Psoas muscle (tissue), 8 donors: ENCODE data around the gene CCDC172. TPM values are rescaled to one million over a fixed set of nuclear protein-coding genes. Genes with fewer than 3 reads are reported as not detected.

Source experiments
- ATAC-seq, 4 donors: fragments of 200-7000 bp; cut with Tn5 transposase; one replicate each; pipeline ENCODE4 v1.9.1; 2020; ENCODE audit warnings: moderate library complexity in 3 of 4, mild to moderate bottlenecking in 2 of 4
- DNase-seq, 2 donors: peaks; one replicate each; pipeline ENCODE4 v3.0.0-alpha.2; 2020
- H3K27ac ChIP-seq: fragments of 200-600 bp; one replicate; pipeline ENCODE4 v1.8.0; 2022
- H3K27me3 ChIP-seq, 3 donors: fragments of 200-600 bp in 1 of 3; one replicate each; pipeline versions ENCODE4 v1.6.1 to v1.8.0; 2013 to 2022; ENCODE audit warnings: low read length in 2 of 3, mild to moderate bottlenecking in 2 of 3, moderate library complexity in 1 of 3; ENCODE audit not compliant: insufficient read depth in 3 of 3
- H3K36me3 ChIP-seq, 2 donors: fragments of 200-600 bp in 1 of 2; one replicate each; pipeline versions ENCODE4 v1.6.1 to v1.8.0; 2013 to 2022; ENCODE audit warnings: low read depth in 1 of 2, mild to moderate bottlenecking in 1 of 2, moderate library complexity in 1 of 2; ENCODE audit not compliant: insufficient read depth in 1 of 2
- H3K4me1 ChIP-seq: fragments of 200-600 bp; one replicate; pipeline ENCODE4 v1.8.0; 2022
- H3K4me3 ChIP-seq: fragments of 200-600 bp; one replicate; pipeline ENCODE4 v1.8.0; 2022; ENCODE audit warnings: mild to moderate bottlenecking
- H3K9me3 ChIP-seq: fragments of 200-600 bp; one replicate; pipeline ENCODE4 v1.8.0; 2022
- CTCF ChIP-seq: fragments of 200-600 bp; IDR thresholded peaks from one replicate; pipeline ENCODE4 v1.8.0; 2022; ENCODE audit warnings: antibody characterized with exemption
- WGBS, 3 donors: extraction: QIAGEN DNeasy Blood & Tissue Kit; methylation state at CpG; one replicate each; pipeline versions ENCODE4 v1.1.6 to v1.1.7; 2013; 5-methylcytosine and 5-hydroxymethylcytosine counted together
- intact Hi-C, 2 donors: fragments of 100-400 bp; cut with DNase I; formaldehyde crosslinking; loops; one replicate each; pipeline versions ENCODE4 v1.11.0 to v1.14.2; 2022
- polyA plus RNA-seq, 3 donors: library from polyadenylated mRNA; stranded (reverse); fragments of 200-250 nt; gene quantifications; one replicate each; pipeline ENCODE4 v1.2.3, GENCODE V29; 2013
- total RNA-seq, 4 donors: library from RNA; stranded (reverse); fragmentation: NEBNext Ultra II Directional in 2 of 4; extraction: Animal tissue kit (Norgen Biotek cat#: 25700) in 2 of 4; gene quantifications; one replicate each; pipeline versions ENCODE4 v1.2.1 to v1.2.4, GENCODE V29; 2021 to 2023
- donor health status: healthy with polysubstance abuse.
- donor health status: DM: no; HTN: no; CAD: no; lungs with moderate emphysema.
- donor health status: Bipolar disorder and iron deficiency.
- donor health status: healthy.
- donor health status: DM: yes; HTN: yes; CAD: no.
- donor health status: DM: no; HTN: no; CAD: no.
- donor health status: DM: no; HTN: no; CAD: no.
- donor health status: DM: yes; HTN: yes; CAD: no.

The CCDC172 gene
- total and polyA plus RNA-seq, 7 donors = not detected

GRCh38 chr10:116307455-116307854 is 16.8 kb upstream of the CCDC172 start:
- Histone ChIP-seq H3K27ac (no peak overlapping the region), H3K9me3 (no peaks in the 10 kb centered on the region), H3K27me3 (no peaks in the 10 kb centered on the region), H3K4me3 (no peak overlapping the region), H3K36me3 (no peaks in the 10 kb centered on the region), H3K4me1 (no peaks in the 10 kb centered on the region)
- DNase-seq (no peak), ATAC-seq (peak in 1 of 4 donors; percentile 41)
- no peak for TF ChIP-seq CTCF
- 55 to 62% (median 61%) methylated on average over 4 of the region's 4 CpGs for WGBS, 3 donors
- intact Hi-C loops = no loop called here

- Histone ChIP-seq H3K27me3 (no peaks in the 10 kb centered on the region), H3K4me1 (no peaks in the 10 kb centered on the region), H3K27ac (no peak overlapping the region), H3K4me3 (no peak overlapping the region), H3K9me3 (no peaks in the 10 kb centered on the region), H3K36me3 (no peaks in the 10 kb centered on the region)
- DNase-seq = no peak
- no peak for TF ChIP-seq CTCF
- 74 to 85% (median 80%) methylated on average over 5 of the region's 5 CpGs for WGBS, 3 donors
- no peak for ATAC-seq
- intact Hi-C loops = no loop called here
Observed at GRCh38 chr10:116311016-116311415, 13.2 kb upstream of the CCDC172 start.

- no peaks in the 10 kb centered on the region for H3K27me3 ChIP-seq
- no peak for DNase-seq
- no peak for TF ChIP-seq CTCF
- H3K4me3 ChIP-seq = no peak overlapping the region
- no peaks in the 10 kb centered on the region for H3K4me1 ChIP-seq
- peak in 1 of 4 donors; percentile 51 for ATAC-seq
- H3K36me3 ChIP-seq = no peaks in the 10 kb centered on the region
- WGBS, 3 donors = 29 to 40% (median 31%) methylated on average over 2 of the region's 2 CpGs
- no peaks in the 10 kb centered on the region for H3K9me3 ChIP-seq
- no peak overlapping the region for H3K27ac ChIP-seq
- intact Hi-C loops = no loop called here
Observed at GRCh38 chr10:116311706-116312490, 12.3 kb upstream of the CCDC172 start.

GRCh38 chr10:116312548-116312947 is 11.7 kb upstream of the CCDC172 start:
- H3K36me3 ChIP-seq = no peaks in the 10 kb centered on the region
- DNase-seq (no peak), ATAC-seq (no peak)
- no peaks in the 10 kb centered on the region for H3K4me1 ChIP-seq
- no peaks in the 10 kb centered on the region for H3K9me3 ChIP-seq
- H3K27ac ChIP-seq = no peak overlapping the region
- no peak overlapping the region for H3K4me3 ChIP-seq
- intact Hi-C loops = no loop called here
- no peak for TF ChIP-seq CTCF
- H3K27me3 ChIP-seq = no peaks in the 10 kb centered on the region
- WGBS, 3 donors = 87 to 89% (median 88%) methylated on average over 4 of the region's 4 CpGs

- 17 to 23% (median 22%) methylated on average over 2 of the region's 2 CpGs for WGBS, 3 donors
- Histone ChIP-seq H3K9me3 (no peaks in the 10 kb centered on the region), H3K36me3 (no peaks in the 10 kb centered on the region), H3K4me3 (no peak overlapping the region), H3K27me3 (no peaks in the 10 kb centered on the region), H3K27ac (no peak overlapping the region), H3K4me1 (no peaks in the 10 kb centered on the region)
- DNase-seq (no peak), ATAC-seq (no peak)
- intact Hi-C loops = no loop called here
- TF ChIP-seq CTCF = no peak
Observed at GRCh38 chr10:116316503-116316902, 7.7 kb upstream of the CCDC172 start.
